Measurements from ENCODE around the gene CLEC5A.

The CLEC5A gene

GRCh38 chr7:141877365-141877764 is 69.4 kb downstream of the CLEC5A start:
- no peak overlapping the region for H3K4me3 ChIP-seq (ENCODE audit: low read length)
- no peak for DNase-seq (ENCODE audit: low read depth, low spot score)

All from Jurkat, Clone E6-1 (cell line).